ENCODE measurements around the gene ALK.

DNA sequence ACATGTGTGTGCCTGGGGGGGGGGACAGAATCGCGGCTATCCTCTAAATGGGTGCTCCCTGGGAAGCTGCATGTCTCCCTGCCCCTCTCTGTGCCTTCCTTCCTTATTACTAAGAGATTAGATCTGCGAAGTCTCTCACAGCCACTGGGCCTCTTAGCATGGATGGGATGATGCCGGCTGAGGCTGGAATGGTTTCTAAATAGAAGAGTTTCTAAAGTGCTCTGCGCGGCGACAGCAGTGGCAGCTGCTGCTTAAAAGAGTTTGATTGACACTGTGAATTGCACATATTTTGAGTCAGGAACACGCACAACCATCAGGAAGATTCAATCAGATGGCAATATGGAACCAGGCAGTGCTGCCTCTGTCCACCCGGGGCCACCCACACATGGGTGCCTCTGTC is 642.4 kb downstream of the ALK start:
- TF ChIP-seq, protein P1, sequence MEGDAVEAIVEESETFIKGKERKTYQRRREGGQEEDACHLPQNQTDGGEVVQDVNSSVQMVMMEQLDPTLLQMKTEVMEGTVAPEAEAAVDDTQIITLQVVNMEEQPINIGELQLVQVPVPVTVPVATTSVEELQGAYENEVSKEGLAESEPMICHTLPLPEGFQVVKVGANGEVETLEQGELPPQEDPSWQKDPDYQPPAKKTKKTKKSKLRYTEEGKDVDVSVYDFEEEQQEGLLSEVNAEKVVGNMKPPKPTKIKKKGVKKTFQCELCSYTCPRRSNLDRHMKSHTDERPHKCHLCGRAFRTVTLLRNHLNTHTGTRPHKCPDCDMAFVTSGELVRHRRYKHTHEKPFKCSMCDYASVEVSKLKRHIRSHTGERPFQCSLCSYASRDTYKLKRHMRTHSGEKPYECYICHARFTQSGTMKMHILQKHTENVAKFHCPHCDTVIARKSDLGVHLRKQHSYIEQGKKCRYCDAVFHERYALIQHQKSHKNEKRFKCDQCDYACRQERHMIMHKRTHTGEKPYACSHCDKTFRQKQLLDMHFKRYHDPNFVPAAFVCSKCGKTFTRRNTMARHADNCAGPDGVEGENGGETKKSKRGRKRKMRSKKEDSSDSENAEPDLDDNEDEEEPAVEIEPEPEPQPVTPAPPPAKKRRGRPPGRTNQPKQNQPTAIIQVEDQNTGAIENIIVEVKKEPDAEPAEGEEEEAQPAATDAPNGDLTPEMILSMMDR (conservative IDR thresholded peaks at IDR 0.05): no peak
- TF ChIP-seq ZFX (IDR thresholded peaks at IDR 0.05): no peak
